Type B pancreatic cell (in vitro differentiated cells): Measurements from ENCODE around the gene PTGDS. TPM values are rescaled to one million over a fixed set of nuclear protein-coding genes. Genes with fewer than 3 reads are reported as not detected.

Source experiments
- DNase-seq: peaks from one replicate; pipeline ENCODE4 v3.0.0; 2021; ENCODE audit warnings: mixed read lengths; ENCODE audit not compliant: unreplicated experiment; ENCODE audit errors: extremely low spot score
- H3K27ac Mint-ChIP-seq: 2 replicates; pipeline ENCODE4 v1.8.0; 2021; ENCODE audit warnings: mild to moderate bottlenecking, mixed read lengths
- H3K27me3 Mint-ChIP-seq: 2 replicates; pipeline ENCODE4 v1.8.0; 2021; ENCODE audit warnings: mixed read lengths
- H3K36me3 Mint-ChIP-seq: 2 replicates; pipeline ENCODE4 v1.8.0; 2021; ENCODE audit warnings: mixed read lengths
- H3K4me1 Mint-ChIP-seq: one replicate; pipeline ENCODE4 v1.8.0; 2021; ENCODE audit warnings: mixed read lengths; ENCODE audit not compliant: unreplicated experiment
- H3K4me3 Mint-ChIP-seq: 2 replicates; pipeline ENCODE4 v1.8.0; 2021; ENCODE audit warnings: mild to moderate bottlenecking, mixed read lengths
- H3K9me3 Mint-ChIP-seq: 2 replicates; pipeline ENCODE4 v1.8.0; 2021; ENCODE audit warnings: mixed read lengths
- total RNA-seq: library from RNA; stranded (reverse); gene quantifications from 2 replicates; pipeline ENCODE4 v1.2.1, GENCODE V29; 2021; ENCODE audit warnings: low replicate concordance
- TF ChIP-seq, protein P1 (sequence below): fragments of 200-600 bp; sonication (generic); conservative IDR thresholded peaks from 2 replicates; pipeline ENCODE4 v1.5.0; 2021; ENCODE audit warnings: antibody characterized with exemption, mild to moderate bottlenecking

The PTGDS gene
- total RNA-seq, 1 donor from 2014 or later, result 1.7 TPM

DNA sequence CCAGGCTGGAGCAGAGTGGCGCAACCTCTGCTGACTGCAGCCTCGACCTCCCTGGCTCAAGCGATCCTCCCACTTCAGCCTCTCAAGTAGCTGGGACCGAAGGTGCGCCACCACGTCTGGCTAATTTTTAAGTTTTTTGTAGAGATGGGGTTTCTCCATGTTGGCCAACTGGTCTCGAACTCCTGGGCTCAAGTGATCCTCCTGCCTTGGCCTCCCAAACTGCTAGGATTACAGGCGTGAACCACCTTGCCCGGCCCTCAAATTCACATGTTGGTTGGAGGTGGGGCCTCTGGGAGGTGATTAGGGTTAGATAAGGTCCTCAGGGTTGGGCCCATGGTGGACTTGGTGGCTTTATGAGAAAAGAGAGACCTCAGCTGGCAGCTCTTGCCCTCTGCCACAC, 15.1 kb upstream of the PTGDS start:
- H3K36me3 Mint-ChIP-seq, result no peaks in the 10 kb centered on the region
- H3K4me1 Mint-ChIP-seq, result peaks cover 9% of the 10 kb centered on the region
- H3K4me3 Mint-ChIP-seq, result no peak overlapping the region
- no peak overlapping the region for H3K27ac Mint-ChIP-seq
- H3K27me3 Mint-ChIP-seq, result no peaks in the 10 kb centered on the region
- TF ChIP-seq, protein P1, sequence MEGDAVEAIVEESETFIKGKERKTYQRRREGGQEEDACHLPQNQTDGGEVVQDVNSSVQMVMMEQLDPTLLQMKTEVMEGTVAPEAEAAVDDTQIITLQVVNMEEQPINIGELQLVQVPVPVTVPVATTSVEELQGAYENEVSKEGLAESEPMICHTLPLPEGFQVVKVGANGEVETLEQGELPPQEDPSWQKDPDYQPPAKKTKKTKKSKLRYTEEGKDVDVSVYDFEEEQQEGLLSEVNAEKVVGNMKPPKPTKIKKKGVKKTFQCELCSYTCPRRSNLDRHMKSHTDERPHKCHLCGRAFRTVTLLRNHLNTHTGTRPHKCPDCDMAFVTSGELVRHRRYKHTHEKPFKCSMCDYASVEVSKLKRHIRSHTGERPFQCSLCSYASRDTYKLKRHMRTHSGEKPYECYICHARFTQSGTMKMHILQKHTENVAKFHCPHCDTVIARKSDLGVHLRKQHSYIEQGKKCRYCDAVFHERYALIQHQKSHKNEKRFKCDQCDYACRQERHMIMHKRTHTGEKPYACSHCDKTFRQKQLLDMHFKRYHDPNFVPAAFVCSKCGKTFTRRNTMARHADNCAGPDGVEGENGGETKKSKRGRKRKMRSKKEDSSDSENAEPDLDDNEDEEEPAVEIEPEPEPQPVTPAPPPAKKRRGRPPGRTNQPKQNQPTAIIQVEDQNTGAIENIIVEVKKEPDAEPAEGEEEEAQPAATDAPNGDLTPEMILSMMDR, result no peak
- H3K9me3 Mint-ChIP-seq, result no peaks in the 10 kb centered on the region
- no peak for DNase-seq

DNA sequence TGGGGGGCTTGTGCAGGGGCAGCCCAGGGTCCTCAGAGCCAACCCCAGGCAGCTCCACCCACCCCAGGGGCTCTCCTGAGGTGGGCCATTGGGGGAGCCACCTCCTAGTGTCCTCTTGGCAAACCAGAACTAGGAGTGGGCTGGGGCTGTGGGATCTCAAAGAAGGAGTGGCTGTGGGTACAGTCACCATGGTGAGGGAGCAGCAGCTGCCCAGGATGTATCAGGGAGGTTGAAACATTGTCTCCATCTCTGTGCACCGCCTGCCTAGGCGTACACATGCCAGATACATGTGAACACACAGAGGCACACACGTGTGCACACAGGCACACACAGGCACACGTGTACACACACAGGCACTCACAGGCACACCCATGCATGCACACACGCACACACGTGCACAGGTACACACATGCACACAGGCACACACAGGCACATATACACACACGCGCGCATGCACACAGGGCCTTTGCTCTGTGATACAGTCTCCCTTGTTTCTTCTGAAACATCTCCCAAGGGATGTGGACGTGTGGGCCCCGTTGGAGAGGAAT, 14.5 kb upstream of the PTGDS start:
- Mint-ChIP-seq H3K36me3 (no peaks in the 10 kb centered on the region), H3K27ac (peak overlapping the region; percentile 53), H3K9me3 (no peaks in the 10 kb centered on the region), H3K27me3 (no peaks in the 10 kb centered on the region), H3K4me1 (peaks cover 9% of the 10 kb centered on the region), H3K4me3 (no peak overlapping the region)
- no peak for DNase-seq
- TF ChIP-seq, protein P1, result no peak

DNA sequence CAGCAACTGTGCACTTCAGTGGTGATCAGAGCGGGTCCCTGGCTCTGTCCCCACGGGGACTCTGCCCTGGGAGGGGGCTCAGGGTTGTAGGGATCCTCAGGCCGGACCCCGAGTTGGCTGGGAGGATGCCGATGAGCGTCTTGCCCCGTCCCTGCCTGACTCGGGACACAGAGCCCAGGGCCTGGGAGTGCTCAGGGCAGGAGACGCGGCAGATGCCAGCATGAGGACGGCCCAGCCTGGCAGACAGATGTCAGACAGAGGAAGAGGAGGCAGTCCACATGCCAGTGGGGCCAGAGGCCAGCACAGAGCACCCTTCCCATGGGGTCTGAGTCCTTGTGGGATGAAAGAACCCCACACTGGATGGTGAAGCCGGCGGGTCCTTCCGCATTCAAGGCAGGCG, 14.0 kb upstream of the PTGDS start:
- Mint-ChIP-seq H3K36me3 (no peaks in the 10 kb centered on the region), H3K4me3 (no peak overlapping the region), H3K27ac (no peak overlapping the region), H3K4me1 (peaks cover 9% of the 10 kb centered on the region), H3K9me3 (no peaks in the 10 kb centered on the region), H3K27me3 (no peaks in the 10 kb centered on the region)
- TF ChIP-seq, protein P1, result no peak
- no peak for DNase-seq

GRCh38 chr9:136963751-136964150, 13.6 kb upstream of the PTGDS start:
- Mint-ChIP-seq H3K9me3 (no peaks in the 10 kb centered on the region), H3K27ac (no peak overlapping the region)

DNA sequence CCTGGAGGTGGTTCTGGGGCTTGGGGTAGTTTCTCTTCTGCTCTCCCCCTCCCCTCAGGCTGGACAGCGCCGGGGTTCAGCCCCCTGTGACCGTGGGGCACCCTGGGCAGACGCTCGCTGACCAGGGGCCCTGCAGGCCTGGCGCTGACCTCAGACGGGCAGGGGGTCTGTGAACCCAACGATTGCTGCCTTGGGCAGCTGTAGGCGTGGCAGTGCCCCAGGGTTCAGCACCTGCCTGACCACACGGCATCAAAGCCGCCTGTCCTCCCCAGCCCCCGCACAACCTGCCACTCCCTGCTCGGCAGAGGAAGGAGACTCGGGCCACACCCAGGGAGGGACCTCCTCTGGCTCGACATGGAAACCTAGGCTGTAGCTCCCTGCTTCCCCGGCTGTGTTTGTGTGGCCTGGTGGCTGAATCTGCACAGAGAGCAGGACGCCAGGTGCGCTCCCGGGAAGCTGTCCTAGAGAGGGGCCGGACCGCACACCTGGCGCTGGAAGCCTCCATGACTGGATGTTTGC, 13.1 kb upstream of the PTGDS start:
- Mint-ChIP-seq H3K27me3 (no peaks in the 10 kb centered on the region), H3K36me3 (no peaks in the 10 kb centered on the region), H3K9me3 (no peaks in the 10 kb centered on the region), H3K27ac (no peak overlapping the region), H3K4me3 (no peak overlapping the region), H3K4me1 (peaks cover 9% of the 10 kb centered on the region)
- TF ChIP-seq, protein P1, result no peak
- DNase-seq, result no peak

More at GRCh38 chr9:136963751-136964150, 13.6 kb upstream of the PTGDS start:
- DNase-seq, result no peak
- Mint-ChIP-seq H3K36me3 (no peaks in the 10 kb centered on the region), H3K4me3 (no peak overlapping the region), H3K27me3 (no peaks in the 10 kb centered on the region), H3K4me1 (peaks cover 9% of the 10 kb centered on the region)
- TF ChIP-seq, protein P1, result no peak
